Small intestine (tissue), 4 donors: ENCODE data around the gene CDC25B. TPM values are rescaled to one million over a fixed set of nuclear protein-coding genes. Genes with fewer than 3 reads are reported as not detected.

ENCODE experiments used
- polyA plus RNA-seq, 4 donors: library from polyadenylated mRNA; stranded (reverse) in 3 of 4; unstranded in 1 of 4; fragments of 200-250 nt in 3 of 4; fragments of 120-200 nt in 1 of 4; gene quantifications; one replicate each; pipeline versions ENCODE4 v1.2.1 to v1.2.3, GENCODE V29; 2013
- donor health status: healthy with polysubstance abuse.
- donor health status: Bipolar disorder and iron deficiency.
- donor health status: healthy.

The CDC25B gene
- polyA plus RNA-seq, 4 donors = 15.7 to 53.8 (median 20.3) TPM

Other genes with a start within 250 kb of the CDC25B start
- gene GFRA4, start 132.9 kb upstream of the CDC25B start, polyA plus RNA-seq = not detected
- gene ADAM33, start 114.3 kb upstream of the CDC25B start, polyA plus RNA-seq = 10 to 100 TPM in 1 of 4 donors, 1 to 10 TPM in 1, under 1 TPM in 2; 0.22 to 10.9 (median 3.9) TPM
- 1 to 10 TPM in 3 of 4 donors, under 1 TPM in 1; 0.22 to 6.3 (median 2.3) TPM for gene SIGLEC1, start 83.7 kb upstream of the CDC25B start, polyA plus RNA-seq
- gene HSPA12B, start 63.6 kb upstream of the CDC25B start, polyA plus RNA-seq = 1 to 10 TPM in 3 of 4 donors, not detected in 1; 2.7 to 9.7 (median 4.1) TPM
- gene ADISSP, start 28.6 kb upstream of the CDC25B start, polyA plus RNA-seq = 10 to 100 TPM in 3 of 4 donors, 1 to 10 TPM in 1; 5.8 to 38.4 (median 16.2) TPM
- gene SPEF1, start 14.9 kb upstream of the CDC25B start, polyA plus RNA-seq = under 1 TPM in 2 of 4 donors, not detected in 2; 0.03 to 0.06 TPM
- 10 to 100 TPM; 54.7 to 73.2 (median 60.5) TPM for gene CENPB, start 9.6 kb upstream of the CDC25B start, polyA plus RNA-seq
- 10 to 100 TPM in 3 of 4 donors, 1 to 10 TPM in 1; 8.5 to 14.7 (median 12.0) TPM for gene AP5S1, start 24.2 kb downstream of the CDC25B start, polyA plus RNA-seq
- 10 to 100 TPM in 3 of 4 donors, 1 to 10 TPM in 1; 6.2 to 32.7 (median 21.5) TPM for gene MAVS, start 50.5 kb downstream of the CDC25B start, polyA plus RNA-seq
- gene PANK2, start 93.1 kb downstream of the CDC25B start, polyA plus RNA-seq = 10 to 100 TPM; 18.9 to 35.1 (median 22.9) TPM
- gene RNF24, start 219.2 kb downstream of the CDC25B start, polyA plus RNA-seq = 1 to 10 TPM; 1.6 to 7.5 (median 2.8) TPM